ENCODE results near the gene OSBPL8. TPM values are rescaled to one million over a fixed set of nuclear protein-coding genes. Genes with fewer than 3 reads are reported as not detected.

Gene OSBPL8
- total RNA-seq, 1 experiment from 2014 or later, result 81.7 TPM

GRCh38 chr12:76533331-76533730 is 26.2 kb downstream of the OSBPL8 start (continued):
- TF ChIP-seq USF2 (CRISPR knock-in tag; IDR thresholded peaks at IDR 0.05), result no peak
- no peak for TF ChIP-seq TEAD4 (CRISPR knock-in tag; IDR thresholded peaks at IDR 0.05)
- no peak for TF ChIP-seq NR1H2 (CRISPR knock-in tag; IDR thresholded peaks at IDR 0.05)
- TF ChIP-seq MYBL2 (CRISPR knock-in tag; IDR thresholded peaks at IDR 0.05), result no peak
- no peak for TF ChIP-seq ZNF121 (CRISPR knock-in tag; IDR thresholded peaks at IDR 0.05)
- TF ChIP-seq, protein P1, sequence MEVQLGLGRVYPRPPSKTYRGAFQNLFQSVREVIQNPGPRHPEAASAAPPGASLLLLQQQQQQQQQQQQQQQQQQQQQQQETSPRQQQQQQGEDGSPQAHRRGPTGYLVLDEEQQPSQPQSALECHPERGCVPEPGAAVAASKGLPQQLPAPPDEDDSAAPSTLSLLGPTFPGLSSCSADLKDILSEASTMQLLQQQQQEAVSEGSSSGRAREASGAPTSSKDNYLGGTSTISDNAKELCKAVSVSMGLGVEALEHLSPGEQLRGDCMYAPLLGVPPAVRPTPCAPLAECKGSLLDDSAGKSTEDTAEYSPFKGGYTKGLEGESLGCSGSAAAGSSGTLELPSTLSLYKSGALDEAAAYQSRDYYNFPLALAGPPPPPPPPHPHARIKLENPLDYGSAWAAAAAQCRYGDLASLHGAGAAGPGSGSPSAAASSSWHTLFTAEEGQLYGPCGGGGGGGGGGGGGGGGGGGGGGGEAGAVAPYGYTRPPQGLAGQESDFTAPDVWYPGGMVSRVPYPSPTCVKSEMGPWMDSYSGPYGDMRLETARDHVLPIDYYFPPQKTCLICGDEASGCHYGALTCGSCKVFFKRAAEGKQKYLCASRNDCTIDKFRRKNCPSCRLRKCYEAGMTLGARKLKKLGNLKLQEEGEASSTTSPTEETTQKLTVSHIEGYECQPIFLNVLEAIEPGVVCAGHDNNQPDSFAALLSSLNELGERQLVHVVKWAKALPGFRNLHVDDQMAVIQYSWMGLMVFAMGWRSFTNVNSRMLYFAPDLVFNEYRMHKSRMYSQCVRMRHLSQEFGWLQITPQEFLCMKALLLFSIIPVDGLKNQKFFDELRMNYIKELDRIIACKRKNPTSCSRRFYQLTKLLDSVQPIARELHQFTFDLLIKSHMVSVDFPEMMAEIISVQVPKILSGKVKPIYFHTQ (CRISPR knock-in tag; IDR thresholded peaks at IDR 0.05), result no peak
- no peak for TF ChIP-seq FOXJ3 (CRISPR knock-in tag; IDR thresholded peaks at IDR 0.05; ENCODE audit: borderline replicate concordance)

- Mint-ChIP-seq H3K9me3 (peaks cover 16% of the 10 kb centered on the region), H3K36me3 (peaks cover 23% of the 10 kb centered on the region), H3K4me1 (peaks cover 40% of the 10 kb centered on the region), H3K4me3 (no peak overlapping the region), H3K27me3 (ENCODE audit: low read depth) (no peaks in the 10 kb centered on the region), H3K27ac (peak overlapping the region; percentile 77; the same call in 1 of the 2 replicates)
- no peak for TF ChIP-seq SMAD3 (CRISPR knock-in tag; IDR thresholded peaks at IDR 0.05; ENCODE audit: borderline replicate concordance)
- no peak for TF ChIP-seq IRF2 (CRISPR knock-in tag; IDR thresholded peaks at IDR 0.05; ENCODE audit: borderline replicate concordance, low read depth)
- TF ChIP-seq, protein P2, sequence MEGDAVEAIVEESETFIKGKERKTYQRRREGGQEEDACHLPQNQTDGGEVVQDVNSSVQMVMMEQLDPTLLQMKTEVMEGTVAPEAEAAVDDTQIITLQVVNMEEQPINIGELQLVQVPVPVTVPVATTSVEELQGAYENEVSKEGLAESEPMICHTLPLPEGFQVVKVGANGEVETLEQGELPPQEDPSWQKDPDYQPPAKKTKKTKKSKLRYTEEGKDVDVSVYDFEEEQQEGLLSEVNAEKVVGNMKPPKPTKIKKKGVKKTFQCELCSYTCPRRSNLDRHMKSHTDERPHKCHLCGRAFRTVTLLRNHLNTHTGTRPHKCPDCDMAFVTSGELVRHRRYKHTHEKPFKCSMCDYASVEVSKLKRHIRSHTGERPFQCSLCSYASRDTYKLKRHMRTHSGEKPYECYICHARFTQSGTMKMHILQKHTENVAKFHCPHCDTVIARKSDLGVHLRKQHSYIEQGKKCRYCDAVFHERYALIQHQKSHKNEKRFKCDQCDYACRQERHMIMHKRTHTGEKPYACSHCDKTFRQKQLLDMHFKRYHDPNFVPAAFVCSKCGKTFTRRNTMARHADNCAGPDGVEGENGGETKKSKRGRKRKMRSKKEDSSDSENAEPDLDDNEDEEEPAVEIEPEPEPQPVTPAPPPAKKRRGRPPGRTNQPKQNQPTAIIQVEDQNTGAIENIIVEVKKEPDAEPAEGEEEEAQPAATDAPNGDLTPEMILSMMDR (IDR thresholded peaks at IDR 0.05), result no peak
- TF ChIP-seq, protein P3, sequence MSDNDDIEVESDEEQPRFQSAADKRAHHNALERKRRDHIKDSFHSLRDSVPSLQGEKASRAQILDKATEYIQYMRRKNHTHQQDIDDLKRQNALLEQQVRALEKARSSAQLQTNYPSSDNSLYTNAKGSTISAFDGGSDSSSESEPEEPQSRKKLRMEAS (CRISPR knock-in tag; IDR thresholded peaks at IDR 0.05), result no peak
- TF ChIP-seq, protein P4, sequence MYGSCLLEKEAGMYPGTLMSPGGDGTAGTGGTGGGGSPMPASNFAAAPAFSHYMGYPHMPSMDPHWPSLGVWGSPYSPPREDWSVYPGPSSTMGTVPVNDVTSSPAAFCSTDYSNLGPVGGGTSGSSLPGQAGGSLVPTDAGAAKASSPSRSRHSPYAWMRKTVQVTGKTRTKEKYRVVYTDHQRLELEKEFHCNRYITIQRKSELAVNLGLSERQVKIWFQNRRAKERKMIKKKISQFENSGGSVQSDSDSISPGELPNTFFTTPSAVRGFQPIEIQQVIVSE (CRISPR knock-in tag; IDR thresholded peaks at IDR 0.05; ENCODE audit: borderline replicate concordance), result no peak
- DNase-seq (ENCODE audit: low spot score) (no peak), ATAC-seq (no peak)
- POLR2A ChIA-PET, result no interaction called here
- CTCF ChIA-PET, result no interaction called here
Measured at GRCh38 chr12:76532520-76532919, 27.1 kb downstream of the OSBPL8 start.

DNA sequence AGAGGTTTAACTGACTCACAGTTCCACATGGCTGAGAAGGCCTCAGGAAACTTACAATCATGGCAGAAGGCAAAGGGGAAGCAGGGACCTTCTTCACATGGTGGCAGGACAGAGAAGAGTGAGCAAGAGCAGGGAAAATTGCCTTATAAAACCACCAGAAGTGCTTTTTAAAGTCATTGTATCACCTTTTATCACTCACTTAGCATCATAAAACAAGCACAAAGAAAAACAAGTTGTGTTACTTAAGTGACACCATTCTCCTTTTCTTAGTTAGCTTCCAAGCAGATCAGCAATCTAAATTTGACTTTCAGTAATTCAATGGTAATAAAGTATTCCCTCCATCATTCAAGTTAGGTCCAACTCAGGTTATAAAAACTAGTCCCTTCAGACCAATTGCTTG is 28.5 kb downstream of the OSBPL8 start:
- CTCF ChIA-PET, result no interaction called here
- Mint-ChIP-seq H3K4me3 (no peak overlapping the region), H3K36me3 (peaks cover 22% of the 10 kb centered on the region), H3K9me3 (peaks cover 20% of the 10 kb centered on the region), H3K27ac (peak overlapping the region; percentile 55), H3K27me3 (ENCODE audit: low read depth) (no peaks in the 10 kb centered on the region), H3K4me1 (peaks cover 40% of the 10 kb centered on the region)
- DNase-seq (ENCODE audit: low spot score) (no peak), ATAC-seq (no peak)
- POLR2A ChIA-PET, result no interaction called here
- TF ChIP-seq ATF3 (CRISPR knock-in tag; conservative IDR thresholded peaks at IDR 0.05) (no peak), ZNF396 (CRISPR knock-in tag; IDR thresholded peaks at IDR 0.05; ENCODE audit: borderline replicate concordance) (no peak), RORB (CRISPR knock-in tag; IDR thresholded peaks at IDR 0.05) (no peak), FOXK1 (CRISPR knock-in tag; IDR thresholded peaks at IDR 0.05) (no peak)

Data from WTC11 (cell line).